GM18520 (cell line): Measurements from ENCODE around the gene CDA.

ENCODE experiments used
- ATAC-seq: cut with Tn5 transposase; IDR thresholded peaks from one replicate; pipeline ENCODE4 v1.9.1; 2021; ENCODE audit not compliant: unreplicated experiment

The CDA gene

DNA sequence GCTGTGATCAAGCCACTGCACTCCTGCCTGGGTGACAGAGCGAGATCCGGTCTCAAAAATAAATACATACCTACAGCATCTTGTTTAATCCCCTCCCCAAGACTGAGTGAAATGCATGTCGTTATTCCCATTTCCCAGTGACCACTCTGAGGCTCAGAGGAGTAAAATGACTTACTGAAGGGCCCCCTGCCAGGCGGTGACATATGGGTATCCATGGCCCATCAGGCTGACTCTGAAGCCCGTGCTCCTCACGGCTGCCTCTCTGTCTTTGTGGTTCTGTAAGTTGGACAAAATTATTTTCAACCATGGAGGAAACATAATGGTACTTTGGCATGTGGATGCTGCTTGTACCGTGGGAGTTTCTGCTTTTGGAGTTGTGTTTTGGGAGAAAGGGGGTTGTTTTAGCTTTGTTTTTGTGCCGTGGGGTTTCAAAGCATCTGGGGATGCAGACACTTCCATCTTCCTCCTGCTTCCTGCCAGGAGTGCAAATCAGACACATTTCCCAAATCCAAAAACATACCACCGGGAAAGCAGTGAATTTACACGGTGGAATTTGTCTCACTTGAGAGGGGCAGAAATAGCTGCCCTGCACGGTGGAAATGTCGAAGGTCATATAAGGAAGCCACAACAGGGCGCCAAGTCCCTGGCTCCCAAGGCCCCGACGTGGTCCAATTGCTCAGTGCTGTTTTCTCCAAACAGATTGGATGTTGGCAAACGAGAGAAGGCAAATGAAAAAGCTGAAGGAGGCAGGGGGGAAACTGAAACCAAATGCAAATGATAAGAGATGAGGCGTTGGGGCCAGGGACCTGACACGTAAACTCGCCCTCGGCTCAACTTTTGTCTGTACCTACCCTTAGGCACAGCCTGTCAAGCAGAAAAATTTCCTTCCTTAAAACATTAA is 27.3 kb downstream of the CDA start:
- ATAC-seq: no peak

DNA sequence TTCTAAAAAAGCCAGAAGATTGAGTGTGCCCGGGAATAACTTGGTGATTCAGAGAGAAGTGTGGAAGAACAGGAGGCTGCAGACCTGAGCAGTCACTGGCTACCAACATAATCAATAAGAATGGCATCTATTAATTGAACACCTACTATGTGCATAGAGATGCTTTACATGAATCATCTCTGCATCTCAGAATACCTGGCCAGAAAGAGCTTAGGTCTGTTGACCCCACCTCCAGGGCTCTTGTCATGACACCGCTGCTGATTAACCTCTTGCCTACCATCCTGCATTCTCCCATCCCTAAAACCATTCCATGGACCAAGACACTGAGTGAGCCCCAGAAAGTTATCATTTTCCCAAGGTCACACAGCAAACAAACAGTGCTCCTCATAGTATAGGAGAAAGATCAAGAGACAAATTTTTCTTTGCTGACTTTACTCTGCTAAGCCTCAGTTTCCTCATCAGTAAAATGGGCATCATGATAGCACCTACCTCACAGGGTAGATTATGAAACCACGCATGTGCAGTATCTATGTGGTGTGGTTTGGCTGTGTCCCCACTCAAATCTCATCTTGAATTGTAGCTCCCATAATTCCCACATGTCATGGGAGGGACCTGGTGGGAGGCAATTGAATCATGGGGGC is 28.1 kb downstream of the CDA start:
- ATAC-seq: no peak

DNA sequence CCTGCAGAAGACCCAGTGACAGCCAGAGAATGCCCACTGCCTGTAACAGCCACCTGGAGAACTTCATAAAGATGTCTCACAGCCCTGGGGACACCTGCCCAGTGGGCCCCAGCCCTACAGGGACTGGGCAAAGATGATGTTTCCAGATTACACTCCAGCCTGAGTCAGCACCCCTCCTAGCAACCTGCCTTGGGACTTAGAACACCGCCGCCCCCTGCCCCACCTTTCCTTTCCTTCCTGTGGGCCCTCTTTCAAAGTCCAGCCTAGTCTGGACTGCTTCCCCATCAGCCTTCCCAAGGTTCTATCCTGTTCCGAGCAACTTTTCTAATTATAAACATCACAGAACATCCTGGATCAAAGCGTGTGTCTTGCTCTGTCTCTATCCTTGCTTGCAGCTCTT is 29.7 kb downstream of the CDA start:
- ATAC-seq: no peak

DNA sequence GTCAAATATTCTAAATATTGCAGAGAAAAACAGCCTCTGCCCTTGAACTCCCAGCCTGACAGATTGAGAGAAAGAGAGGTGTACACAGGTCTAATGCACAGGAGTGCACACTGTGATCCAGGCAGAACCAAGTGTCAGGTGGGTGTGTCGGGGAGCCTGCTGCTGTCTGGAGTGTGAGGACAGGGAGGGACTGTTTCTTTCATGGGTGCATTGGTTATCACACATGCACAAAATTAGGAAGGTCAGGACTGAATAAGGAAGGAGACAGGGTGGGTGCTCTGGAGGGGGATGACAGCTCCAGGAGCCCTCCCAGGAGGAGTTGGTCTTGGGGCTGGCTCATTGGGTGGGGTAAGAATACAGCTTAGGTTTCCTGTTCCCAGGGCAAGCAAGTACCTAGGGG is 31.1 kb downstream of the CDA start:
- no peak for ATAC-seq

DNA sequence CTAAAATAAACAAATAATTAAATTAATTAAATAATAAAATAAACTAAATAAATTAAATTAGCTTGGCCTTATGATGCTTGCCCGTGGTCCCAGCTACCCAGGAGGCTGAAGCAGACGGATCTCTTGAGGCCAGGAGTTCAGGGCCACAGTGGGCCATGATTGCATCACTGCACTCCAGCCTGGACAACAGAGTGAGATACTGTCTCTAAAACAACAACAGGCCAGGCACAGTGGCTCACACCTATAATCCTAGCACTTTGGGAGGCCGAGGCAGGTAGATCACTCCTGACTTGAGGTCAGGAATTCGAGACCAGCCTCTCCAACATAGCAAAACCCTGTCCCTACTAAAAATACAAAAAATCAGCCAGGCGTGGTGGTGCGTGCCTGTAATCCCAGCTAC is 32.1 kb downstream of the CDA start:
- no peak for ATAC-seq

DNA sequence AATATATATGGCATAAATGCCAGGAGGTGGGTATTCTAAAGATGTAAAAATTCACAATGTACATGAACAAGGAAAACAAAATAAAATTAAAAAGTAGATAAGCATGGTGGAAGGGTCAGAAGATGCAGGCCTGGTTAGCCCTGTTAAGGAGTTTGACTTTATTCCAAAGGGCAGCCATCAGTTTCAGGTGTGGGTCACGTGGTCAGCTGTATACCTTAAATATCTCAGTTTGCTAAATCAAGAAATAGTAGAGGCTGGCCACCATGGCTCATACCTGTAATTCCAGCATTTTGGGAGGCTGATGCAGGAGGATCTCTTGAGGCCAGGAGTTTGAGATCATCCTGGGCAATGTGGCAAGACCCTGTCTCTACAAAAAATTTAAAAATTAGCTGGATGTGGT is 35.8 kb downstream of the CDA start:
- no peak for ATAC-seq

DNA sequence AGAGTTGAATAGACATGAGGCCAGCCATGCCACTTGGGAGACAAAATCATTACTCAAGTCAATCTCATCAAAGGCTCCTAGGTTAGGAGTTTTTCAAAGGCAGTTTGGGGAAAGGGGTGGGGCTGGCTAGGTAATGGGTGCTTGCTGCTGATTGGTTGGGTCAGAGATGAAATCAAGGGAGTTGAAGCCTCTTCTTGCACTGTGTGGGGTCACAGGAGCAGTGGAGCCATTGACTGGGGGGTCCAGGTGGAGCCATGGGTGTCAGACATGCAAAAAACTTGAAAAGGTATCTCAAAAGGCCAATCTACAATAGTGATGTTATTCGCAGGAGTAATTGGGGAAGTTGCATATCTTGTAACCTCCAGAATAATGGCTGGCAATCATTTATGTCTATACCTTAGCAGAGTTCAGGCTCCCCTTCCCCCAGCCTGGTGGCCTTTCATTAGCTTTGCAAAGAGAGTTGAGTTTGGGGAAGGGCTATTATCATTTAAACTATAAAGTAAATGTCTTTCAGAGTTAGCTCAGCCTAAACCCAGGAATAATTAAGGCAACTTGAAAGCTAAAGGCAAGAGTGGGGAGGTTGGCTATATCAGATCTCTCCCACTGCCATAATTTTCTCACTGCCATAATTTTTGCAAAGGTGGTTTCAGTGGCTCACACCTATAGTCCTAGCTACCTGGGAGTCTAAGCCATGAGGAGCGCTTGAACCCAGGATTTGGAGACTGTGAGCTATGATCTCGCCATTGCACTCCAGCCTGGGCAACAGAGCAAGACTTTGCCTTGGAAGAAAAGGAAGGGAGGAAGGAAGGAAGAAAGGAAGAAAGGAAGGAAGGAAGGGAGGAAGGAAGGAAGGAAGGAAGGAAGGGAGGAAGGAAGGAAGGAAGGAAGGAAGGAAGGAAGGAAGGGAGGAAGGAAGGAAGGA is 36.5 kb downstream of the CDA start:
- no peak for ATAC-seq

DNA sequence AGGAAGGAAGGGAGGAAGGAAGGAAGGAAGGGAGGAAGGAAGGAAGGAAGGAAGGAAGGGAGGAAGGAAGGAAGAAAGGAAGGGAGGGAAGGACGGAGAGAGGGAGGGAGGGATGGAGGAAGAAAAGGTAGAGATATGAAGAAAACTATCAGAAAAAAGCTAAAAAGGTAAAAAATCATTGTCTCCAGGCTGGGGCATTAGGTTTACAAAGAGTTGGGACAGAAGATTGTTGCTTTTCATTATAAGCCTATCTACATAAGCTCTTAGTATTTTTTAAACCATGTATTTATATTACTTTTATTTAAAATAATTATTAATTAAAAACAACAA is 37.2 kb downstream of the CDA start:
- ATAC-seq: no peak

DNA sequence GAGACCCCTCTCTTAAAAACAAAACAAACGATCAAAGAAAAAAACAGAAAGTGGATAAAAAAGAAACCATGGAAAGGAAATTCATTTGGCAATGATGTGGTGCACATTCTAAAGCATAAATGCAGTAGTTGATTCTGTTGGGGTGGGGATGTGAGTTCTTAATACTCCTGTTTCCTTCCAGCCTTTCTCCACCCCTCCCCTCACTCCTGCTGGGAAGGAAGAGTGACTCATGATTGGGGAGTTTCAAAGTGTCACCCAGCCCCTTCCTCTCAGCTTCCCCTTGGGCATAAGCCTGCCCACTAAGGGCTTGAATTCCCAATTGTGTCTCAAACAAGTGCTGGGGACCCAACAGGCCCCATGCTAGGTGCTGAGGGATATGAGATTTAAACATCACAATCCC is 37.6 kb downstream of the CDA start:
- ATAC-seq: no peak

DNA sequence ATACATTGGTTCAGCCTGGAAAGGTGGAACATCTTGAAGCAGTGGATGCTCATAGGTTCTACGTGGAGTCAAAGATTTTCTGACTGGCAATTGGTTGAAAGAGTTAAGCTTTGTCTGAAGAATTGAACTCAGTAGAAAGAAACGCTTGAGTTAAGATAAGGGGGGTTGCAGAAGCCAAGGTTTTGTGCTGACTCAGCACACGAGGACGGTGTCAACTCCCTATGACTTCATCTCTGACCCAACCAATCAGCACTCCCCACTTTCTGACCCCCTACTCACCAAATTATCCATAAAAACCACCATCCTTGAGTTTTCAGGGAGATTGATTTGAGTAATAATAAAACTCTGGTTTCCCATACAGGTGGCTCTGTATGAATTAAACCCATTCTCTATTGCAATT is 41.8 kb downstream of the CDA start:
- no peak for ATAC-seq

DNA sequence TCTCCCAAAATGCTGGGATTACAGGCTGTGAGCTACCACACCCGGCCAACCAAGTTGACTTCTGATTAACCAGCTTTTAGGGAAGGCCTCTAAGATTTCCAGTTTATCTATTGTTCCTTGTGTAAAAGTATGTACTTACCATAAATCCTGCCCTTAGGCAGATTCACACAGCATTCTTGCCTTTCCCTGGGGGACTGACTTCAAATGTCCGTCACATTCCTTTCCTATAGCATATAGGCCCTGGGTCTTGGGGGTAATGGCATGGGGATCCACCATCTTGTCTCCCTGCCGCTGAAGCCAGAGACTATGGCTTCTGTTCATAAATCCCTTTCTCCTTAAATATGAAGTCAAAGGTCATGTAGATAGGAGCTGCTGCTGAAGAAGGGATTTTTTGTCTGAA is 43.5 kb downstream of the CDA start:
- ATAC-seq: no peak

DNA sequence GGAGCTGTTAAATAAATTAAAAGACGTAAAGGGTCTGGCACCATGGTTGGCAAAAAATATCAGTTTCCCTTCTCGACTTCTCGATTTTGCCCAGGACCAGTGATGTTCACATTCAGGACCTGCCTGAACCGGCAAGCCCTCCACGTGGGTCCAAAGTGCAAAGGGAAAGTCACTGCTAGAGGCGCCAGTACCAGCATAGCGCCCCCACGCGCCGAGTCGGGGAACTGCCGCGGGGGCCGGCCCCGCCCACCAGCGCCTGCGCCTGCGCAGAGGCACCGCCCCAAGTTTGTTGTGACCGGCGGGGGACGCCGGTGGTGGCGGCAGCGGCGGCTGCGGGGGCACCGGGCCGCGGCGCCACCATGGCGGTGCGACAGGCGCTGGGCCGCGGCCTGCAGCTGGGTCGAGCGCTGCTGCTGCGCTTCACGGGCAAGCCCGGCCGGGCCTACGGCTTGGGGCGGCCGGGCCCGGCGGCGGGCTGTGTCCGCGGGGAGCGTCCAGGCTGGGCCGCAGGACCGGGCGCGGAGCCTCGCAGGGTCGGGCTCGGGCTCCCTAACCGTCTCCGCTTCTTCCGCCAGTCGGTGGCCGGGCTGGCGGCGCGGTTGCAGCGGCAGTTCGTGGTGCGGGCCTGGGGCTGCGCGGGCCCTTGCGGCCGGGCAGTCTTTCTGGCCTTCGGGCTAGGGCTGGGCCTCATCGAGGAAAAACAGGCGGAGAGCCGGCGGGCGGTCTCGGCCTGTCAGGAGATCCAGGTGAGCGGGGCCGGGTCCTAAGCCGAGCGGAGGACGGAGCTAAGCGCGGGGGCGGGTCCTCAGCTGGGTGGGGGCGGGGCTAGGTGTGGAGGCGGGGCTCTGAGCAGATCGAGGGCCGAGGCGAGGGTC is 44.5 kb downstream of the CDA start, which contains the start of gene PINK1:
PINK1 (plus strand) TSS at position 269 of the 875 bp plus-strand sequence; CDS start at position 360, 91 bp downstream.
- no peak for ATAC-seq

DNA sequence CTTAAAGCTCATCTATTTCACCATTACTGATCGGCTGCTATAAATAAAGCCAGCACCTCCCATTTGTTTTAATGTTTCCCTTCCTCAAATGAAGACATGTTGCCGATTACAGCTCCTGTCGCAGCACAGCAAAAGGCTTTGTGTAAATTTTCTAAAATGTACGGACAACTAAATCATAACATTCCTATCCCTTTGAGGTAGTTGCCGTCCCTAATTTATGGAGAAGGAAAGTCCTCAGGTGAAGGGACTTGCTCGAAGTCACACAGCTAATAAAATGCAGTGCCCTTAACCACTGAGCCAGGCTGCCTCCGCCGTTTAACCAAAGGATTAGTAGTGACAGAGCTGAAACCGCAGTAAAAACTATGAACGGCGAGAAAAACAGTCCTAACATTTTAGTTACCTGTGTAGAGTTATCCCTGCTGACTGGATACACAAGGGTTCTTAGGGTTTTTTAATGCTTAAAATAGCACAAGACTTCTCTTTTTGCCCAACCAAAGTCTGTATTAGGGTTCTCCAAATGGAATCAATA is 45.2 kb downstream of the CDA start:
- ATAC-seq: no peak

DNA sequence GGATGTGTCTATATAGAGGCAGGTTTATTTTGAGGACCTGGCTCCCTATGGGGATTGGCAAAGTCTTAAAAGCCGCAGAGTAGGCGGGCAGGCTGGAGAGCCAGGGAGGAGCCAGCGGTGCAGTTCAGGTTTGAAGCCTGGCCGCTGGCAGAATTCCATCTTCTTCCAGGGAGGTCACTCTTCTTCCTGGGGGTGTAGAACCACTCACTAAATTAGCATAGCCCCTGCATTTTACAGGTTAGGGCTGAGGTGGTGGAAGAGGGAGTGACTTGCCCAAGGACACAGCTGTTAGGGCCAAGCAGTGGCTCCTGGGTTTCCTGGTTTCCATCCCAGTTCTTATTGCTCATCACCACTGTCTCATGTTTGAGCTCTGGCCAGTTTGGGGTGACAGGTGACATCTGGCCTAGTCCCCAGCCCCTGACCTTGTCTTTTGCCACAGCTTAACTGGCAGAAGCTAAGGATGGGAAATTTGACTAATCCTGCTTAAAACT is 45.7 kb downstream of the CDA start:
- no peak for ATAC-seq

DNA sequence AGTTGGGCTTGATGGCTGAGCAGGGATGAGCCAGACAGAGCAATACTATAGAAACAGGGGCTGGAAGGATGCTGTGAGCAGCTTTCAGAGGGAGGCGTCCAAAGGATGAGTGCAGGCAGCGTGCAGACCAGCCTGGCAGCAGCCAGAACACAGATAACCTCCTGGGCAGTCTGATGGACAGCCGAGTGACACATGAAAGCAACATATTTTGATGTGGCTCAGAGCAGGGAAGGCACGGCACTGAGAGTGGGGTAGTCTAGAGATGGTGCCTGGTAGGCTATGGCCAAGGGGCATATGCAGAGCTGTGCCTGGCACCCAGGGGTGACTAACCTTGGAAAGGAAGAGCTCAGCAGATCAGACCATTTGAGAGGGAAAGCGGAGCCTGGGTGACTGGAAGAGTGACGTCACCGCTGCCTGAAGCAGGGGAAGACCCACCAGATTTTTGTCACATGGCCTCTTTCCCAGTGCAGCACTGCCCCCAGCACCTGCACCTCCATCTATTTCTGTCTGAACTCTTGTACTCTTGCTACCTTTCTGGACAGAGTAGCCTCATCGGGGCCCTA is 48.0 kb downstream of the CDA start:
- ATAC-seq: no peak

DNA sequence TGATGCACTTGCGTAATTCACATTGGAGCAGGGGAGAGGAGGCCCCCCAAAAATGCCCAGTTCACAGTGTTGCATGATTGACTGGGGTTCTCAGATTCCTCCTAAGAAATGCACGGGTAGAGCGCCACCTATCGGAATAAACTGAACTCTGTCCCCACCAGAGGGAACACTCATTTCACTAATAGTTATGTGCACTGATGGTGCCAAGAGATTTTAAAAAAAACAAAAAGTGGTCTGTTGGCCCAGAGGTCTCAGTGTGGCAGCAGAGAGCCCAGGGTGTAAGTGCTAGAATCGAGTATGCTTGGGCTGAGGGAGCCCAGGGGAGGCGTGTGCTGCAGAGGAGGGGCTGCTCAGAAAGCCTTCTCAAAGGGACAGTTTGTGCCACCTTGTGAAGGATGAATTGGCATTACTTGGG is 51.3 kb downstream of the CDA start:
- no peak for ATAC-seq

DNA sequence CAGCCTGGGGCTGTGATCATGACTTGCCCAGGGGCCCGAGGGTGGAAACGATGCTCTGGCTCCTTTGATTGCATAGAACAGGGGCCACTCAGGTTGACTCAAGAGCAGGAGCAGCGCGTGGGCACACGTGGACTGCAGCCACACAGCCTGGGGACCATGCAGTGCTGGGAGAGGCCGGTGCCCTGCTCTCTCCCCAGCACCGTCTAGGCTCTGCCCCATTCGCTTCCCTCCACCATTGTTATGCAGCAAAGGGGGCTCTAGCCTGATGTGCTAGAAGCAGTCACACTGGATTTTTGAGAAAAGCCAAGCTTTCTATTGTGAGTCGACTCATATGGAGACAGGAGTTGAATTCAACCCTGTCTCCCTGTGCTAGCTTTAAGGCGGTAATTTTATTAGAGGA is 53.1 kb downstream of the CDA start:
- ATAC-seq: no peak

DNA sequence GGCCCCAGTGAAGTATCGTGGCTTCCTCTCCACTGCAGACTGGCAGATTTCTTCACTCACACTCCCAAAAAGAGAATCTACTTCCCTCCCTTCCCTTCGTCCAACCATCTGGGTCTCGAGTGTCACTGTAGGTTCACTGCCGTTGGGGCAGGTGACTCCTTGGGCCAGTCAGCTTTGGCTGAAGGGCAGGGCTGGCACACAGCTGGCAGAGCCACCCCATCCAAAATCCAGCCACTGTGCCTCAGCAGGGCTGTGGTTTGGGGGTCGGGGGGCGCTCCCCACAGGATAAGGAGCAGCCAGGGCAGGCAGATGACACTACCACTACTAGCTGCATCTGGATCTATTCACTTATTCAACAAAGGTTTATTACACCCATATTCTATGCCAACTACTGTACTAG is 54.2 kb downstream of the CDA start:
- no peak for ATAC-seq

DNA sequence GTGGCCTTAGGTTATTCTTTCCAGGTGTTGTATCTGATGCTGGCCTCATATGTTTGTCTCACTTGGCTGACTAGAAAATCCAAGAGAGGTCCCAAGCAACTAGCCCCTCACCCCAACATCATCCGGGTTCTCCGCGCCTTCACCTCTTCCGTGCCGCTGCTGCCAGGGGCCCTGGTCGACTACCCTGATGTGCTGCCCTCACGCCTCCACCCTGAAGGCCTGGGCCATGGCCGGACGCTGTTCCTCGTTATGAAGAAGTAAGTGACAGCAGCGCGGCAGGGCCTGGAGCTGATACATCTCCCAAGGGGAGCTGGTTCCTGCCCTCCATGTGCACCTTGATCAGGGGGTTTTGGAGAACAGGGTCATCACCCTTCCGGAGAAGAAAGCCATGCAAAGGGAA is 55.5 kb downstream of the CDA start:
- no peak for ATAC-seq

DNA sequence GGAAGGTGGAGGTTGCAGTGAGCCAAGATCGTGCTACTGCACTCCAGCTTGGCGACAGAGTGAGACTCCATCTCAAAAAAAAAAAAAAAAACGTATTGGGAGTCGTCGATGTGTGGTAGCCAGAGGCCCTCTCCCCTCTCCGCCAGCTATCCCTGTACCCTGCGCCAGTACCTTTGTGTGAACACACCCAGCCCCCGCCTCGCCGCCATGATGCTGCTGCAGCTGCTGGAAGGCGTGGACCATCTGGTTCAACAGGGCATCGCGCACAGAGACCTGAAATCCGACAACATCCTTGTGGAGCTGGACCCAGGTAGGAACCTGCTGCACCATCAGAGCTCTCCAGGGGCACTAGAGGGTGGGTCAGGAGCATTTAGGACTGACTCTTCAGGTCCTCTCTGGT is 56.5 kb downstream of the CDA start:
- ATAC-seq: no peak
